HepG2 (cell line): ENCODE data around the gene KLF3. TPM values are rescaled to one million over a fixed set of nuclear protein-coding genes. Genes with fewer than 3 reads are reported as not detected.

Experiments used
- ARNTL ChIP-seq: sonication (generic); formaldehyde crosslinking; IDR thresholded peaks from 2 replicates; pipeline ENCODE4 v1.4.0; 2020; ENCODE audit warnings: mild to moderate bottlenecking, missing genetic modification reagents
- ETV5 ChIP-seq: IDR thresholded peaks from 2 replicates; pipeline ENCODE4 v1.6.1; 2018; ENCODE audit warnings: missing biosample characterization, missing genetic modification reagents, inconsistent platforms, borderline replicate concordance
- ETV6 ChIP-seq: sonication (generic); formaldehyde crosslinking; conservative IDR thresholded peaks from 2 replicates; pipeline ENCODE4 v1.4.0; 2020; ENCODE audit warnings: missing genetic modification reagents
- HNRNPH1 ChIP-seq: fragments of 200-400 bp; formaldehyde crosslinking; optimal IDR thresholded peaks from 2 replicates; pipeline ENCODE3; 2017; ENCODE audit warnings: mild to moderate bottlenecking, low read depth, low read length
- MATR3 ChIP-seq: sonication (generic); formaldehyde crosslinking; IDR thresholded peaks from 2 replicates; pipeline ENCODE4 v1.4.0; 2020; ENCODE audit warnings: missing genetic modification reagents
- MED1 ChIP-seq: sonication (generic); formaldehyde crosslinking; IDR thresholded peaks from 2 replicates; pipeline ENCODE4 v1.4.0; 2020; ENCODE audit warnings: missing genetic modification reagents
- NR3C1 ChIP-seq: sonication (generic); formaldehyde crosslinking; IDR thresholded peaks from 2 replicates; pipeline ENCODE4 v1.4.0; 2020; ENCODE audit warnings: missing genetic modification reagents
- PHF8 ChIP-seq: sonication (generic); formaldehyde crosslinking; IDR thresholded peaks from 2 replicates; pipeline ENCODE4 v1.5.0; 2020; ENCODE audit warnings: missing genetic modification reagents
- RFX3 ChIP-seq: IDR thresholded peaks from 2 replicates; pipeline ENCODE4 v1.6.1; 2016; ENCODE audit warnings: missing biosample characterization, missing genetic modification reagents
- SRF ChIP-seq: IDR thresholded peaks from 2 replicates; pipeline ENCODE4 v1.6.1; 2011; ENCODE audit warnings: mild to moderate bottlenecking, low read depth, low read length, moderate library complexity
- U2AF1 ChIP-seq: fragments of 200-400 bp; formaldehyde crosslinking; optimal IDR thresholded peaks from 2 replicates; pipeline ENCODE3; 2017; ENCODE audit warnings: mild to moderate bottlenecking, low read depth, low read length
- XBP1 ChIP-seq: sonication (generic); formaldehyde crosslinking; IDR thresholded peaks from 2 replicates; pipeline ENCODE4 v1.5.0; 2020; ENCODE audit warnings: missing genetic modification reagents
- ZC3H4 ChIP-seq: sonication (generic); formaldehyde crosslinking; IDR thresholded peaks from 2 replicates; pipeline ENCODE4 v1.4.0; 2020; ENCODE audit warnings: missing genetic modification reagents, borderline replicate concordance
- ZMYM2 ChIP-seq: sonication (generic); formaldehyde crosslinking; IDR thresholded peaks from 2 replicates; pipeline ENCODE4 v1.8.0; 2022; ENCODE audit warnings: mild to moderate bottlenecking, missing genetic modification reagents
- ZNF30 ChIP-seq: sonication (generic); formaldehyde crosslinking; IDR thresholded peaks from 2 replicates; pipeline ENCODE4 v1.5.0; 2020; ENCODE audit warnings: mild to moderate bottlenecking, missing genetic modification reagents
- ZNF343 ChIP-seq: sonication (generic); formaldehyde crosslinking; IDR thresholded peaks from 2 replicates; pipeline ENCODE4 v1.4.0; 2020; ENCODE audit warnings: mild to moderate bottlenecking, missing genetic modification reagents
- ZNF549 ChIP-seq: sonication (generic); formaldehyde crosslinking; IDR thresholded peaks from 2 replicates; pipeline ENCODE4 v1.5.0; 2020; ENCODE audit warnings: missing genetic modification reagents
- ZNF652 ChIP-seq: IDR thresholded peaks from 2 replicates; pipeline ENCODE4 v1.6.1; 2016; ENCODE audit warnings: low read depth, borderline replicate concordance
- ZNF773 ChIP-seq: sonication (generic); formaldehyde crosslinking; IDR thresholded peaks from 2 replicates; pipeline ENCODE4 v1.4.0; 2020; ENCODE audit warnings: missing genetic modification reagents, borderline replicate concordance
- polyA plus RNA-seq, 8 experiments: library from polyadenylated mRNA; depleted of rRNA in 3 of 8; stranded (reverse) in 7 of 8; unstranded in 1 of 8; fragments of >200 nt; fragmentation: Illumina TruSeq in 4 of 8; extraction: Trizol in 4 of 8; gene quantifications; 2 replicates each; pipeline versions ENCODE4 v1.2.1 to v1.2.3, GENCODE V29; 2011 to 2016; ENCODE audit warnings: low read depth in 4 of 8, missing spikeins in 1 of 8, mixed read lengths in 1 of 8; ENCODE audit not compliant: insufficient read depth in 1 of 8
- total RNA-seq, 5 experiments: library from RNA; depleted of rRNA; stranded (reverse); fragments of >200 nt; fragmentation: Illumina TruSeq; extraction: Trizol; gene quantifications; 2 replicates each; pipeline ENCODE4 v1.2.3, GENCODE V29; 2016; ENCODE audit warnings: low read depth in 1 of 5
- TF ChIP-seq, protein P1 (sequence below): sonication (generic); formaldehyde crosslinking; IDR thresholded peaks from 2 replicates; pipeline ENCODE4 v1.9.0; 2022; ENCODE audit warnings: low read depth, missing genetic modification reagents
- TF ChIP-seq, protein P2 (sequence below): sonication (generic); formaldehyde crosslinking; IDR thresholded peaks from 2 replicates; pipeline ENCODE4 v1.9.0; 2021; ENCODE audit warnings: missing genetic modification reagents, mild to moderate bottlenecking, borderline replicate concordance
- TF ChIP-seq, protein P3 (sequence below): sonication (generic); formaldehyde crosslinking; IDR thresholded peaks from 2 replicates; pipeline ENCODE4 v1.4.0; 2020; ENCODE audit warnings: mild to moderate bottlenecking, low read depth, missing genetic modification reagents
- TF ChIP-seq, protein P4 (sequence below): sonication (generic); formaldehyde crosslinking; IDR thresholded peaks from 2 replicates; pipeline ENCODE4 v1.5.0; 2020; ENCODE audit warnings: missing genetic modification reagents
- TF ChIP-seq, protein P5 (sequence below): sonication (generic); formaldehyde crosslinking; IDR thresholded peaks from 2 replicates; pipeline ENCODE4 v1.4.0; 2020; ENCODE audit warnings: missing genetic modification reagents, borderline replicate concordance

The KLF3 gene
- total and polyA plus RNA-seq, 2 of the 13 experiments (the other 11 are each of a cell fraction or from before 2014, with no cell fraction given) = 29.1 to 37.8 TPM

DNA sequence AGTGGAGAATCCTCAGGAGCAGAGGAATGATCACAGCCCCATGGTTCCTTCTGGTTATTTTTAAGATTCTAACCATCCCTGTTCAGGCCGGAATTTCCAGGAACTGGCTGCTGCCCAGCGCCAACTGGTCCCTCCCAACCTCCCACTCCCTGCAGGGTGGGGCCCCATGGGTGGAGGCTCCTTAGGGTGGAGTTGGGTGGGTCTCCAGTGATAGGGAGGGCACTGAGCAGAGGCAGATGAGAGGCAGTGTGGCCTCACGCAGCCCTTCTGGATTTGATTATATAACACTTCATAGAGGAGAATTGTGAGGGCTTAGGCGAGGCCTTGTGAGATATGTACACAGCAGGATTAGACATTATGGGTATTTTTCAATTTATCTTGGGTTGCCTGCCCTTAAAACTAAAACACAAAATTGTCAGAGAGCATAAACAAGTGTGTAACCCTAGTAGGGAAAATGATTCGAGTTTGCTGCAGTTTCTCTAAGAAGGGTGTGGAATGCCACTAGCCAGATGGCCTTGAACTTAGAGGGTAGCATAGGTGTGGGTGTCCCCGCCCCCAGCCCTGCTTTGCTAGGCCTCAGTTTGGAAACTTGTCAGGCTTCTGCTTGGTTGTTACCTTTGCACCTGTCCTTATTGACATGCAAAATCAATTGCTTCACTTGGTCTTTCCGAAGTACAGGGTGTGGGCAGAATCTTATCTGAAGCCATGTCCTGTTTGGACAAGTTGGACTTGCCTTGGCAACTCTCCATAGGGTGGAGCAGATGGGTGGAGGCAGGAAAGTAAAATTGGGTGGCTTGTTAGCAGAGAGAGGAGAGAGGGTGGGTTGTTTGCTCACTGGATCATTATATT lies 9.4 kb downstream of the KLF3 start (continued):
- TF ChIP-seq, protein P1, sequence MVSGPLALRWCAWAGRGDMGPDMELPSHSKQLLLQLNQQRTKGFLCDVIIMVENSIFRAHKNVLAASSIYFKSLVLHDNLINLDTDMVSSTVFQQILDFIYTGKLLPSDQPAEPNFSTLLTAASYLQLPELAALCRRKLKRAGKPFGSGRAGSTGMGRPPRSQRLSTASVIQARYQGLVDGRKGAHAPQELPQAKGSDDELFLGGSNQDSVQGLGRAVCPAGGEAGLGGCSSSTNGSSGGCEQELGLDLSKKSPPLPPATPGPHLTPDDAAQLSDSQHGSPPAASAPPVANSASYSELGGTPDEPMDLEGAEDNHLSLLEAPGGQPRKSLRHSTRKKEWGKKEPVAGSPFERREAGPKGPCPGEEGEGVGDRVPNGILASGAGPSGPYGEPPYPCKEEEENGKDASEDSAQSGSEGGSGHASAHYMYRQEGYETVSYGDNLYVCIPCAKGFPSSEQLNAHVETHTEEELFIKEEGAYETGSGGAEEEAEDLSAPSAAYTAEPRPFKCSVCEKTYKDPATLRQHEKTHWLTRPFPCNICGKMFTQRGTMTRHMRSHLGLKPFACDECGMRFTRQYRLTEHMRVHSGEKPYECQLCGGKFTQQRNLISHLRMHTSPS = peak; percentile 82
- TF ChIP-seq ZNF773 (CRISPR knock-in tag) (no peak), ZNF652 (peak; percentile 72; the same call in 1 of the 2 replicates), MED1 (CRISPR knock-in tag) (peak; percentile 99), HNRNPH1 (no peak), RFX3 (no peak), SRF (no peak), MATR3 (CRISPR knock-in tag) (no peak), ARNTL (peak; percentile 47; the same call in 1 of the 2 replicates), ZNF549 (CRISPR knock-in tag) (no peak), ZMYM2 (peak; percentile 59; the same call in 1 of the 2 replicates), ZNF30 (CRISPR knock-in tag) (no peak), ETV5 (CRISPR knock-in tag) (peak; percentile 98), NR3C1 (CRISPR knock-in tag) (no peak), ZNF343 (no peak), U2AF1 (no peak), ETV6 (CRISPR knock-in tag) (0 out of 2 replicates have a peak, but pooled peaks have one; percentile 42), ZC3H4 (no peak), XBP1 (no peak), PHF8 (CRISPR knock-in tag) (peak; percentile 66)
- TF ChIP-seq, protein P2, sequence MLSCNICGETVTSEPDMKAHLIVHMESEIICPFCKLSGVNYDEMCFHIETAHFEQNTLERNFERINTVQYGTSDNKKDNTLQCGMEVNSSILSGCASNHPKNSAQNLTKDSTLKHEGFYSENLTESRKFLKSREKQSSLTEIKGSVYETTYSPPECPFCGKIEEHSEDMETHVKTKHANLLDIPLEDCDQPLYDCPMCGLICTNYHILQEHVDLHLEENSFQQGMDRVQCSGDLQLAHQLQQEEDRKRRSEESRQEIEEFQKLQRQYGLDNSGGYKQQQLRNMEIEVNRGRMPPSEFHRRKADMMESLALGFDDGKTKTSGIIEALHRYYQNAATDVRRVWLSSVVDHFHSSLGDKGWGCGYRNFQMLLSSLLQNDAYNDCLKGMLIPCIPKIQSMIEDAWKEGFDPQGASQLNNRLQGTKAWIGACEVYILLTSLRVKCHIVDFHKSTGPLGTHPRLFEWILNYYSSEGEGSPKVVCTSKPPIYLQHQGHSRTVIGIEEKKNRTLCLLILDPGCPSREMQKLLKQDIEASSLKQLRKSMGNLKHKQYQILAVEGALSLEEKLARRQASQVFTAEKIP = no peak
- TF ChIP-seq, protein P3, sequence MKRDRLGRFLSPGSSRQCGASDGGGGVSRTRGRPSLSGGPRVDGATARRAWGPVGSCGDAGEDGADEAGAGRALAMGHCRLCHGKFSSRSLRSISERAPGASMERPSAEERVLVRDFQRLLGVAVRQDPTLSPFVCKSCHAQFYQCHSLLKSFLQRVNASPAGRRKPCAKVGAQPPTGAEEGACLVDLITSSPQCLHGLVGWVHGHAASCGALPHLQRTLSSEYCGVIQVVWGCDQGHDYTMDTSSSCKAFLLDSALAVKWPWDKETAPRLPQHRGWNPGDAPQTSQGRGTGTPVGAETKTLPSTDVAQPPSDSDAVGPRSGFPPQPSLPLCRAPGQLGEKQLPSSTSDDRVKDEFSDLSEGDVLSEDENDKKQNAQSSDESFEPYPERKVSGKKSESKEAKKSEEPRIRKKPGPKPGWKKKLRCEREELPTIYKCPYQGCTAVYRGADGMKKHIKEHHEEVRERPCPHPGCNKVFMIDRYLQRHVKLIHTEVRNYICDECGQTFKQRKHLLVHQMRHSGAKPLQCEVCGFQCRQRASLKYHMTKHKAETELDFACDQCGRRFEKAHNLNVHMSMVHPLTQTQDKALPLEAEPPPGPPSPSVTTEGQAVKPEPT (CRISPR knock-in tag) = no peak
- TF ChIP-seq, protein P4, sequence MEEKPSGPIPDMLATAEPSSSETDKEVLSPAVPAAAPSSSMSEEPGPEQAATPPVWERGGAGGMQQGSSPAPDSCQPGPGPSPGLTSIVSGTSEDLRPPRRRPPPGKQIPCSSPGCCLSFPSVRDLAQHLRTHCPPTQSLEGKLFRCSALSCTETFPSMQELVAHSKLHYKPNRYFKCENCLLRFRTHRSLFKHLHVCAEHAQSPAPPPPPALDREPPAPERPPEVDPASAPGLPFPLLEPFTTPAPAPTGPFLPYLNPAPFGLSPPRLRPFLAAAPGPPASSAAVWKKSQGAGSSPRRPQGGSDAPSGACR = peak; percentile 96
- TF ChIP-seq, protein P5, sequence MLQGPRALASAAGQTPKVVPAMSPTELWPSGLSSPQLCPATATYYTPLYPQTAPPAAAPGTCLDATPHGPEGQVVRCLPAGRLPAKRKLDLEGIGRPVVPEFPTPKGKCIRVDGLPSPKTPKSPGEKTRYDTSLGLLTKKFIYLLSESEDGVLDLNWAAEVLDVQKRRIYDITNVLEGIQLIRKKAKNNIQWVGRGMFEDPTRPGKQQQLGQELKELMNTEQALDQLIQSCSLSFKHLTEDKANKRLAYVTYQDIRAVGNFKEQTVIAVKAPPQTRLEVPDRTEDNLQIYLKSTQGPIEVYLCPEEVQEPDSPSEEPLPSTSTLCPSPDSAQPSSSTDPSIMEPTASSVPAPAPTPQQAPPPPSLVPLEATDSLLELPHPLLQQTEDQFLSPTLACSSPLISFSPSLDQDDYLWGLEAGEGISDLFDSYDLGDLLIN (CRISPR knock-in tag) = no peak
